Measurements from ENCODE around the gene ZBED6.
A peak's percentile ranks its signal among the peaks of the same experiment; 100 is the strongest.

The ZBED6 gene

DNA sequence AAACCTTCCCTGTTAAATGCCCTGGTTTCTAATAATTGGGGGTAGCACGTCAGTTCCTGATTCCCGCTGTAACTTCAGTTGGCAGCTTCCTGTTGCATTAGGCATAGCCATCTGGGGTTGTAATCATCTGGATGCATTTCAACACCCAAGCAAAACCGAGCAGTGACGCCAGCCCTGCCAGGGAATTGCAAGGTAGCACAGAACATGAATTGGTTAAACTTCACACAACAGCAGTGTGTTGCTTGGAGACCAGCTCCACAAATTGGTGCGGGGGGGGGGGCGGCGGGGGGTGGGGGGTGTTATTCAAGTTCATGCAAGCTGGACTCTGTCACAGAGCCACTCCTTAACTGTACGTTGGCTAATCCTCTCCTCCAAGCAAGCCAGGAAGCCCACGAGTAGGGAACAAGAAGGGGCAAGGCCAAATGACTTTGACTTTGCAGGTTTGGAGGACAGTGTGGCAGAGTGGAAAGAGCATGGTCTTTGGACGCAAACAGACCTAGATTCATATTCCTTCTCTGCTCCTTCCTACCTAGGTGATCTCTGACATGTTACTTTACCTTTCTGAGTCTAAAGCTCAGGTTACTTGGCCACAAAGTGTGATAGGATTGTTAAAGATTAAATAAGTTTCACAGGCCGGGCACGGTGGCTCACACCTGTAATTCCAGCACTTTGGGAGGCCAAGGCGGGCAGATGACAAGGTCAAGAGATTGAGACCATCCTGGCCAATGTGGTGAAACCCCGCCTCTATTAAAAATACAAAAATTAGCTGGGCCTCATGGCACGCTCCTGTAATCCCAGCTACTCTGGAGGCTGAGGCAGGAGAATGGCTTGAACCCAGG is 25.7 kb upstream of the ZBED6 start:
- peak; percentile 93 for DNase-seq (ENCODE audit: low read depth)
- H3K4me3 ChIP-seq (ENCODE audit: control insufficient read depth, low read depth, low read length) = no peak overlapping the region
- TF ChIP-seq, protein P1, sequence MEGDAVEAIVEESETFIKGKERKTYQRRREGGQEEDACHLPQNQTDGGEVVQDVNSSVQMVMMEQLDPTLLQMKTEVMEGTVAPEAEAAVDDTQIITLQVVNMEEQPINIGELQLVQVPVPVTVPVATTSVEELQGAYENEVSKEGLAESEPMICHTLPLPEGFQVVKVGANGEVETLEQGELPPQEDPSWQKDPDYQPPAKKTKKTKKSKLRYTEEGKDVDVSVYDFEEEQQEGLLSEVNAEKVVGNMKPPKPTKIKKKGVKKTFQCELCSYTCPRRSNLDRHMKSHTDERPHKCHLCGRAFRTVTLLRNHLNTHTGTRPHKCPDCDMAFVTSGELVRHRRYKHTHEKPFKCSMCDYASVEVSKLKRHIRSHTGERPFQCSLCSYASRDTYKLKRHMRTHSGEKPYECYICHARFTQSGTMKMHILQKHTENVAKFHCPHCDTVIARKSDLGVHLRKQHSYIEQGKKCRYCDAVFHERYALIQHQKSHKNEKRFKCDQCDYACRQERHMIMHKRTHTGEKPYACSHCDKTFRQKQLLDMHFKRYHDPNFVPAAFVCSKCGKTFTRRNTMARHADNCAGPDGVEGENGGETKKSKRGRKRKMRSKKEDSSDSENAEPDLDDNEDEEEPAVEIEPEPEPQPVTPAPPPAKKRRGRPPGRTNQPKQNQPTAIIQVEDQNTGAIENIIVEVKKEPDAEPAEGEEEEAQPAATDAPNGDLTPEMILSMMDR (conservative IDR thresholded peaks at IDR 0.05; ENCODE audit: control insufficient read depth, insufficient read depth, low read depth, low read length) = no peak

DNA sequence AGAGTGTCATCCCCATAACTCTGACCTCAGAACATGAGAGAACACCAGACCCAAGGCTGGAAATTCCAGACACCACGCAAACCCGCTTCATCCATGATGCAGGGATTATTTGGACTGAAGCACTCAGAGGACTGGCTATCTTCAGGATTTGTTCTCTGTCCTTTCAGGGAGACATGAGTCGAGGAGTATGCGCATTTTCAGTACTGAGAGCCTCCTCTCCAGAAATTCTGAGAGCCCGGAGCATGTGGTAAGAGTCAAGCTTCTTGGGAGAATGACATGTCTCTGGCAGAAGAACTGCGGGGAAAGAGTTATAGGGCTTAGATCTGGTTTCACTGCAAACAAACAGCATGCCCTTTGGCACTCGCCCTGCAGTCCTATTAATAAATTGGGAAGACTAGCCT is 23.5 kb upstream of the ZBED6 start:
- H3K4me3 ChIP-seq (ENCODE audit: control insufficient read depth, low read depth, low read length) = no peak overlapping the region
- TF ChIP-seq, protein P1 (conservative IDR thresholded peaks at IDR 0.05; ENCODE audit: control insufficient read depth, insufficient read depth, low read depth, low read length) = no peak
- no peak for DNase-seq (ENCODE audit: low read depth)

DNA sequence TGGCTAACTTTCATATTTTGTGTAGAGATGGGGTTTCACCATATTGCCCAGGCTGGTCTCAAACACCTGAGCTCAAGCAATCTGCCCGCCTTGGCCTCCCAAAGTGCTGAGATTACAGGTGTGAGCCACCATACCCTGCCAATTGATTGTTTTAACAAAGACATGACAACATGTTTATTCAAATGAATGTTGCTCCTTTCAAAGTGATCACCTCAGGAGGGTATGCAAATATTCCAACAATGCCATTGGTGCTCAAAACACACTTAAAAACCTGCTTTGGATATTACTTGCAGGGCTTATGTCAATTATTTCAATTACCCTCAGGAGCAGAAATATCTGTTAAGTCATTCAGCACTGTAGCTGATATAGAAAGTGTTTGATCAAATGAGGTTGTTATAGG is 22.6 kb upstream of the ZBED6 start:
- TF ChIP-seq, protein P1 (conservative IDR thresholded peaks at IDR 0.05; ENCODE audit: control insufficient read depth, insufficient read depth, low read depth, low read length) = no peak
- no peak overlapping the region for H3K4me3 ChIP-seq (ENCODE audit: control insufficient read depth, low read depth, low read length)
- no peak for DNase-seq (ENCODE audit: low read depth)

DNA sequence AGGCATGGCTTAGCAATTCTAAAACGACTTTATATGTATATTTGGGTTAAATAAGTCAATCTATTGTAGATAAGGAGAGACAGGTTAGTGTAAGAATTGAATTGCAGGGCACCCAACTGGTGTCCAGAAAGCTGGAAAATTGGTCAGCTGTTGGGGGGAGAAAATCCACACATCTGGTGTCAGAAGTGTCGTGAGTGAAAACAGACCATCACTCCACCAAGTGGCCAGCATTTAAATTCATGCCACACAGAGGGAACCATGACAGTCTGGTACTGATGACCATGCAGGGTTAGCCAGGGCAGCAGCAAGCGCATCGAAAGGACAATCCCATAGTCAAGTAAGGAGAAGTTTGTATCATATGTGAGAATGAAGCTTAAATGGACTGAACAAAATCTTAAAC is 18.8 kb upstream of the ZBED6 start:
- DNase-seq (ENCODE audit: low read depth) = no peak
- no peak overlapping the region for H3K4me3 ChIP-seq (ENCODE audit: control insufficient read depth, low read depth, low read length)
- TF ChIP-seq, protein P1 (conservative IDR thresholded peaks at IDR 0.05; ENCODE audit: control insufficient read depth, insufficient read depth, low read depth, low read length) = peak; percentile 4

DNA sequence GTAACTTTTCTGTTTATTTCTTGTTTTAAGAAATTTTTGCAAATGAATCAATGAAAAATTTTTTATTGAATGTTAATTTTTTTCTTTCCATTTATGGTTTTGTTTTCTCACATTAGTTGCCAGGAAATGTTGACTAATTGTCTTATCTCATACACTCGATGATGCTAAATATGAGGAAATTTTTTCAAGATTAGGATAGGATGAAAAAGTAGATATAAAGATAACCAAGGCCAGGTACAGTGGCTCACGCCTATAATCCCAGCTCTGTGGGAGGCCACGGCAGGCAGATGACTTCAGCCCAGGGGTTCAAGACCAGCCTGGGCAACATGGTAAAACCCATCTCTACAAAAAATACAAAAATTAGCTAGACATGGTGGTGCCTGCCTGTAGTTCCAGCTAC is 17.8 kb upstream of the ZBED6 start:
- TF ChIP-seq, protein P1 (conservative IDR thresholded peaks at IDR 0.05; ENCODE audit: control insufficient read depth, insufficient read depth, low read depth, low read length) = no peak
- no peak overlapping the region for H3K4me3 ChIP-seq (ENCODE audit: control insufficient read depth, low read depth, low read length)
- DNase-seq (ENCODE audit: low read depth) = no peak

DNA sequence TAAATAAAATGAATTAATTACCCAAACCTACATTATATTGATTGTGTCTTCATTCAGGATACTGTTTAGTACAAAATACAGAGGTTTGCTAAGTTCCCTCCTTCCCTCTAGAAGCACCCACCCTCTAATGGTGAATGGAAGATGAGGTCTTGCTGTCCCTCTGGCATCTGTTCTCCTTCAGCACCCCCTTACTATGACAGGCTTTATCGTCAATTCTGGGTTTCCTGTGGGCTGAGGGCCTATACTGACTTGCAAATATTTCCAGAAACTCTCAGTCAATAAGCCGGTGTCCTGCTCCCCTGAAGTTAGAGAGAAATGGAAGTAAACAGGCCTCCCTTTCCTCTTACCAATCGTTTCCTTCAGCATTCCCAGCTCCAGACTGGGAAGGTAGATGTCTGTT is 17.3 kb upstream of the ZBED6 start:
- DNase-seq (ENCODE audit: low read depth) = no peak
- H3K4me3 ChIP-seq (ENCODE audit: control insufficient read depth, low read depth, low read length) = no peak overlapping the region
- TF ChIP-seq, protein P1 (conservative IDR thresholded peaks at IDR 0.05; ENCODE audit: control insufficient read depth, insufficient read depth, low read depth, low read length) = no peak

All from fibroblast of mammary gland (primary cell).